HFFc6 (cell line): ENCODE data around the gene XXYLT1. TPM values are rescaled to one million over a fixed set of nuclear protein-coding genes. Genes with fewer than 3 reads are reported as not detected.

Source experiments
- DNase-seq: peaks from one replicate; pipeline ENCODE4 v3.0.0-alpha.2; 2018
- H3K27ac Mint-ChIP-seq: 2 replicates; pipeline ENCODE4 v1.8.0; 2020; ENCODE audit warnings: mild to moderate bottlenecking, mixed read lengths
- H3K27me3 Mint-ChIP-seq: 2 replicates; pipeline ENCODE4 v1.8.0; 2021; ENCODE audit warnings: mild to moderate bottlenecking, moderate library complexity, mixed read lengths; ENCODE audit not compliant: insufficient read depth
- H3K36me3 Mint-ChIP-seq: 2 replicates; pipeline ENCODE4 v1.8.0; 2021; ENCODE audit warnings: low read depth, mixed read lengths
- H3K4me1 Mint-ChIP-seq: 2 replicates; pipeline ENCODE4 v1.8.0; 2020; ENCODE audit warnings: low read depth, mixed read lengths
- H3K4me3 Mint-ChIP-seq: 2 replicates; pipeline ENCODE4 v1.8.0; 2020; ENCODE audit warnings: mild to moderate bottlenecking, moderate library complexity, mixed read lengths
- H3K9me3 Mint-ChIP-seq: 2 replicates; pipeline ENCODE4 v1.8.0; 2020; ENCODE audit warnings: mild to moderate bottlenecking, mixed read lengths
- total RNA-seq, 6 experiments: library from RNA; stranded (reverse); fragmentation: NEBNext Ultra II Directional; extraction: Animal tissue kit (Norgen Biotek cat#: 25700); gene quantifications; 2 replicates in 1 of 6; 3 replicates in 5 of 6; pipeline ENCODE4 v1.2.3, GENCODE V29; 2021
- TF ChIP-seq, protein P1 (sequence below): fragments of 200-600 bp; sonication (generic); IDR thresholded peaks from 2 replicates; pipeline ENCODE4 v1.5.0; 2021; ENCODE audit warnings: antibody characterized with exemption, mild to moderate bottlenecking

The XXYLT1 gene
- total RNA-seq, 6 experiments from 2014 or later: 16.9 to 24.2 (median 18.3) TPM

DNA sequence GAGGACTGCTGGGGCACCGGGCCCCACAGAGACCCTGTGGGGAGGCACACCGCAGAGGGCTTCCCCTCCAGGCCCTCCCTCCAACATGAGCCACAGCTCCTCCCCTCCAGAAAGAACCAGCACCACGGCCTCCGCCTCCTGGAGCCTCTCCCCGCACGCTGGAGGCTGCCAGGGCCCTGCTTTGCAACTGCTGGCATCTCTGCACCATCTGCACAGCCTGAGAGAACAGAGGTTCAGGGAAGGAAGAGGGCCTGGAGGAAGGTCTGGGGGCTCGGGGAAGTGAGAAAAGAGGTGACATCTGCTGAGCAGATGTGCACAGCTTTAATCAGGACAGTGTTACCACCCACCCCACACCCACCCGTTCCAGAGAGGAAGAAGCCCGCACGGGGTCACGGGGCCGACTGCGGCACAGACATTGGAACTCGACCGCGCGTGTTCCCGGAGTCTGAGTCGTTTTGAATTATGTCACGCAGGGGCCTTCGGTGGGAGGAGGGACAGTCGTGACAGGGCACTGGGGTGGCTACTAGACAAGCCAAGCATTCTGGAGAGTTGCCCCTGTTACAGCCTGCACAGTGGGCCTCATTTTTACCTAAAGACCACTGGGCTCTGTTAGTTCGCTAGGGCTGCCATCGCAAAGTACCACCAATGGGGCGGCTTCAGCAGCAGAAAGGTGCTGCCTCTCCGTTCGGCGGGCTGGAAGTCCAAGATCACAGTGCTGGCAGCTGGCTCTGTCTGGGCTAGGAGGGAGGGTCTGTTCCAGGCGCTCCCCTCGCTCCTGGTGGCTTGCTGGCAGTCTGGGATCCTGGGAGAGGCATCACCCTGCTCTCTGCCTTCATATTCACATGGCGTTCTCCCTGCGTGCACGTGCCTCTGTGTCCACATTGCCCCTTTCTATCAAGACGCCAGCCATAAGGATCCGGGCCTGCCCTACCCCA lies 194.8 kb downstream of the XXYLT1 start:
- DNase-seq: no peak
- TF ChIP-seq, protein P1, sequence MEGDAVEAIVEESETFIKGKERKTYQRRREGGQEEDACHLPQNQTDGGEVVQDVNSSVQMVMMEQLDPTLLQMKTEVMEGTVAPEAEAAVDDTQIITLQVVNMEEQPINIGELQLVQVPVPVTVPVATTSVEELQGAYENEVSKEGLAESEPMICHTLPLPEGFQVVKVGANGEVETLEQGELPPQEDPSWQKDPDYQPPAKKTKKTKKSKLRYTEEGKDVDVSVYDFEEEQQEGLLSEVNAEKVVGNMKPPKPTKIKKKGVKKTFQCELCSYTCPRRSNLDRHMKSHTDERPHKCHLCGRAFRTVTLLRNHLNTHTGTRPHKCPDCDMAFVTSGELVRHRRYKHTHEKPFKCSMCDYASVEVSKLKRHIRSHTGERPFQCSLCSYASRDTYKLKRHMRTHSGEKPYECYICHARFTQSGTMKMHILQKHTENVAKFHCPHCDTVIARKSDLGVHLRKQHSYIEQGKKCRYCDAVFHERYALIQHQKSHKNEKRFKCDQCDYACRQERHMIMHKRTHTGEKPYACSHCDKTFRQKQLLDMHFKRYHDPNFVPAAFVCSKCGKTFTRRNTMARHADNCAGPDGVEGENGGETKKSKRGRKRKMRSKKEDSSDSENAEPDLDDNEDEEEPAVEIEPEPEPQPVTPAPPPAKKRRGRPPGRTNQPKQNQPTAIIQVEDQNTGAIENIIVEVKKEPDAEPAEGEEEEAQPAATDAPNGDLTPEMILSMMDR: no peak
- Mint-ChIP-seq H3K36me3 (no peaks in the 10 kb centered on the region), H3K27me3 (peaks cover 2% of the 10 kb centered on the region; the same call in 1 of the 2 replicates), H3K27ac (no peak overlapping the region), H3K9me3 (no peaks in the 10 kb centered on the region), H3K4me1 (peaks cover 8% of the 10 kb centered on the region; the same call in 1 of the 2 replicates), H3K4me3 (no peak overlapping the region)

DNA sequence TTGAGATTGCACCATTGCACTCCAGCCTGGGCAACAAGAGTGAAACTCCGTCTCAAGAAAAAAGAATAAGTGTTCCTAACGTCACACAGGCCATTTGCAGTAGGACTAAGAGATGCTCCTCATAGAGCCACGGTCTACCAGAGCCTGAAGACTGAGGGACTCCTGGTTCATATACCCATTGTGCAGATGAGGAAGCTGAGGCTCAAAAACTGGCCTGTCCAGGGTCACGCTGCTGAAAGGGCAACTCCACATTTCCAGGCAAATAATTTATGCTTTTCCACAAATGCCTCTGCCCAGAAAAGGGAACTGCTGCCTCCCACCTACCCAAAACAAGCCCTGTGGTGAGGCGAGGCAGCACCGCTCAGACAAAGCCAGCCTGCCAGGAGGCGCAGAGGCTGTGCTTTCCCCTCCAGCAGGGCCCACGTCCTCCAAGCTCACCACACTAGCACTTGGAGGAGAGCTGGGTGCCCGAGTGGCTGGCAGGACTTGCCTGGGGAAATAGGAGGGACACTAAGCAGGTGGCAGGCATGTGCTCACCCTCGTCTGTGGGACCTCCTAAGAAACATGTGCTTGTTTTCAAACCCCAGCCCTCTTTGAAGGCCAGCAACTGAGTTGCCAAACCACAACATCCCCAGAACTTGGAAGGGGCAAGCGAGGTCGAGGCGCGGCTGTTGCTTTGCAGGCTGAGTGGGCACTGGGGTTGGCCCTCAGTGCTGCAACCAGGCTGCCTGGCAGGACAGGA lies 195.6 kb downstream of the XXYLT1 start:
- no peak for DNase-seq

DNA sequence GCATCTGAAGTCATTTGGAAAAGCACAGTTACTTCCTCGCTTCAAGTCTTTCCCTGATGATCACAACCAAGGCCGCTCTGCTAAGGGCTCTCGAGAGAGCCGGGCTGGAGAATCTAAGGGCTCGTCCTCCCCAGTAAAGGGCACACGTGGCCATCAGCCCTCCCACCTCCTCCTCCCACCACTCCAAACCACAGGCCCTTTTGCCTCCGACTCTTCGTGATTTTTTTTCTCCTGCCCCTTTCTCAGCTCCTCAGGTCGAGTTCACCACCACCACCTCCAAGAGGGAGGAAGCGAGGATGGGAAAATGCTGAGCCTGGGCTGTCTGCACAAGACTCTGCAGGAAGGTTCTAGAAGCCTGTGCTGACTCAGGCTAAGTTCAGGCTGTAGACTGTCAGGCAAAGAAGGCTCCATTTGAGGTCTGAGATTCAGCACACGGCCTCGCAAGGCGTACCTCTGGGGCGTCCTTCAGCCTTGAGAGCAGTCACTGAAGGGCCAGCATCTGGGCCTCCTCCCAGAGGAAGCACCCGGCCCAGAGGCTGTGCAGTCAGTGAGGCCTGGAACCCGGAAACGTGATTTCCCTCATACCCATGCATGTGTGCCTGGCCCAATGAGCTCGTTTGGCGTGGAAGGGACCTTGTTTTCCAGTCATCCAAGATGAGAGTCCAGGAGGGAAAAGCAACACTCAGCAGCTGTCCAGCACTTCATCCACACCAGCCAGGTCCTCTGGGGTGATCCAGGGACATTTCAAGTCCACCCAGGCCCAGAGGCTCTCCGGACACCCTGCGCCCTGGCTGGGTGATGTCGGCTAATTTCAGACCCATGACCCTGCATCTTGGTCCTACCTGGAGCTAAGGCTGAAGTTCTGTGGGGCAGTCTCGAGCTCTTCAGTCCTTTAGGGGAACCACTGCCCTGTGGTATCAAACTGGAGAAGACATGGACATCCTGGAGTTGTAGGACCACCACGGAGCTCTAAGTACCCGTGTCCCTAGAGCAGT lies 196.8 kb downstream of the XXYLT1 start:
- TF ChIP-seq, protein P1: no peak
- H3K27me3 Mint-ChIP-seq: no peaks in the 10 kb centered on the region
- H3K36me3 Mint-ChIP-seq: 0 out of 2 replicates have a peak, but pooled peaks cover 4% of the 10 kb centered on the region
- H3K4me3 Mint-ChIP-seq: no peak overlapping the region
- H3K9me3 Mint-ChIP-seq: no peaks in the 10 kb centered on the region
- no peak for DNase-seq
- H3K27ac Mint-ChIP-seq: no peak overlapping the region
- no peaks in the 10 kb centered on the region for H3K4me1 Mint-ChIP-seq

More for the DNA sequence above, 195.6 kb downstream of the XXYLT1 start:
- TF ChIP-seq, protein P1: no peak
- Mint-ChIP-seq H3K27me3 (peaks cover 2% of the 10 kb centered on the region; the same call in 1 of the 2 replicates), H3K36me3 (no peaks in the 10 kb centered on the region), H3K4me3 (no peak overlapping the region), H3K4me1 (peaks cover 8% of the 10 kb centered on the region; the same call in 1 of the 2 replicates), H3K27ac (no peak overlapping the region), H3K9me3 (no peaks in the 10 kb centered on the region)

DNA sequence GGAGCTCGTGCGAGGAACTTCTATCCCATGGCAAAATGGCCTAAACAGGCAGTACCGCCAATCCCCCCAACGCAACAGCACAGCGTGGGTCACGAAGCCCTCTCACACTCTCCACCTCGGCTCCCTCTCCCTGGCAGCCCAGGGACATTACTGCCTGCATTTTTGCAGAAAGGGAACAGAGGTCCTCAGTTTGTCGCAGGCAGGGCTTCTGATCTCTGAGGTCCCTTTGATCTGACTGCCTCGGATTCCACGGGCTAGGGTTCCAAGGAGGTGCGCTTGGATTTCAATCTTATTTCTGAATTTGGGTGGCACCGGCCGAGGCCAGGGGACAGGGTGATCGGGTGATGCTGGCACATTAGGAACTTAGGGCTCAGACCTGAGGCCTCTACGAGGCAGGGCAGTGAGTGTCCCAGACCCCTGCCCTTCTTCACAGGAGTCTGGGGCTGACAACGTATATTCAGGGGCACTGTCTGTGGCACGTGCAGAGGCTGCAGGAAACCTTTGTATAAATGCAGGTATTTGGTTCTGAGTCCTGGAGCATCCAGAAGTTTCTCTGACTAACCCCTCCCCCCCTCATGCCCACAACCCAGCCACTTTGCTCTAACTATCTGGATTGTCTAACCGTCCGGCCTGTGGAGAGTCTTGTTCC lies 197.9 kb downstream of the XXYLT1 start:
- no peak overlapping the region for H3K27ac Mint-ChIP-seq
- TF ChIP-seq, protein P1: no peak

More for the DNA sequence above, 197.9 kb downstream of the XXYLT1 start:
- Mint-ChIP-seq H3K9me3 (no peaks in the 10 kb centered on the region), H3K36me3 (peaks cover 9% of the 10 kb centered on the region; the same call in 1 of the 2 replicates), H3K27me3 (no peaks in the 10 kb centered on the region), H3K4me1 (no peaks in the 10 kb centered on the region), H3K4me3 (no peak overlapping the region)
- DNase-seq: no peak
